ENCODE results near the gene STAU1.

GRCh38 chr20:49074521-49074920 is 113.6 kb downstream of the STAU1 start:
- no peak for TF ChIP-seq FOXA1 (IDR thresholded peaks at IDR 0.05)
- no peak for TF ChIP-seq GABPA (IDR thresholded peaks at IDR 0.05 in 1 of 2, conservative IDR thresholded peaks at IDR 0.05 in 1 of 2)
- no peak for TF ChIP-seq ZBTB33 (IDR thresholded peaks at IDR 0.05)
- TF ChIP-seq CTCF (IDR thresholded peaks at IDR 0.05; ENCODE audit: low read depth, low read length, missing input control), result no peak
- TF ChIP-seq MAX (IDR thresholded peaks at IDR 0.05), result no peak
- TF ChIP-seq SP1 (IDR thresholded peaks at IDR 0.05), result no peak
- TF ChIP-seq REST (IDR thresholded peaks at IDR 0.05), result no peak

Measured in liver (tissue), 3 donors.